ENCODE results near the gene SLC17A9. TPM values are rescaled to one million over a fixed set of nuclear protein-coding genes. Genes with fewer than 3 reads are reported as not detected.

The SLC17A9 gene
- total RNA-seq: 1 to 10 TPM; 2.2 to 4.9 (median 2.7) TPM

GRCh38 chr20:62952373-62952967, at the start of gene SLC17A9:
Gene SLC17A9, plus strand, starts transcription at chr20:62952709. Its CDS starts 122 bp downstream, at chr20:62952831.
- Histone ChIP-seq H3K4me3 (peak within 1 kb of the TSS; percentile 33 to 70 (median 40)), H3K4me1 (peaks cover 0 to 12% of the 10 kb centered on the region in 2 donors), H3K27ac (peak within 1 kb of the TSS; percentile 79 to 94), H3K36me3 (no peaks in the 10 kb centered on the region), H3K27me3 (no peaks in the 10 kb centered on the region), H3K9me3 (no peaks in the 10 kb centered on the region)
- intact Hi-C loops (cut with DNase I; ENCODE audit: low total_unique reads): no loop called here
- TF ChIP-seq POLR2A (IDR thresholded peaks at IDR 0.05) (no peak), CTCF (IDR thresholded peaks at IDR 0.05) (no peak), POLR2AphosphoS5 (IDR thresholded peaks at IDR 0.05) (no peak)
- no peak for DNase-seq (ENCODE audit: low spot score in 2 of 2)

- H3K9me3 ChIP-seq: no peaks in the 10 kb centered on the region
- peaks cover 0 to 22% of the 10 kb centered on the region in 2 donors for H3K4me1 ChIP-seq
- no peak for DNase-seq (ENCODE audit: low spot score in 2 of 2)
- peaks cover 19% of the 10 kb centered on the region for H3K36me3 ChIP-seq
- no peaks in the 10 kb centered on the region for H3K27me3 ChIP-seq
- H3K4me3 ChIP-seq: no peak overlapping the region
- peak overlapping the region in 1 of 2 donors; percentile 7 for H3K27ac ChIP-seq
- TF ChIP-seq POLR2A (IDR thresholded peaks at IDR 0.05) (no peak), CTCF (IDR thresholded peaks at IDR 0.05) (no peak), POLR2AphosphoS5 (IDR thresholded peaks at IDR 0.05) (no peak)
- intact Hi-C loops (cut with DNase I; ENCODE audit: low total_unique reads): no loop called here
Measured at GRCh38 chr20:62902926-62903615, 49.4 kb upstream of the SLC17A9 start.

GRCh38 chr20:62905536-62906117, 46.9 kb upstream of the SLC17A9 start:
- no peak for DNase-seq (ENCODE audit: low spot score in 2 of 2)
- peaks cover 26% of the 10 kb centered on the region for H3K36me3 ChIP-seq
- no peak for TF ChIP-seq CTCF (IDR thresholded peaks at IDR 0.05)
- TF ChIP-seq POLR2A (IDR thresholded peaks at IDR 0.05): no peak
- no peak for TF ChIP-seq POLR2AphosphoS5 (IDR thresholded peaks at IDR 0.05)

GRCh38 chr20:62906209-62906608, 46.3 kb upstream of the SLC17A9 start:
- Histone ChIP-seq H3K4me3 (no peak overlapping the region), H3K36me3 (peaks cover 30% of the 10 kb centered on the region), H3K27me3 (no peaks in the 10 kb centered on the region), H3K9me3 (no peaks in the 10 kb centered on the region), H3K27ac (no peak overlapping the region), H3K4me1 (no peaks in the 10 kb centered on the region)
- intact Hi-C loops (cut with DNase I; ENCODE audit: low total_unique reads): no loop called here
- TF ChIP-seq CTCF (IDR thresholded peaks at IDR 0.05) (no peak), POLR2AphosphoS5 (IDR thresholded peaks at IDR 0.05) (no peak)
- no peak for DNase-seq (ENCODE audit: low spot score in 2 of 2)

More at GRCh38 chr20:62905536-62906117, 46.9 kb upstream of the SLC17A9 start:
- Histone ChIP-seq H3K27ac (no peak overlapping the region), H3K4me3 (no peak overlapping the region), H3K9me3 (no peaks in the 10 kb centered on the region), H3K4me1 (no peaks in the 10 kb centered on the region), H3K27me3 (no peaks in the 10 kb centered on the region)
- intact Hi-C loops (cut with DNase I; ENCODE audit: low total_unique reads): no loop called here
